HG02870 (cell line): ENCODE data around the gene NPTXR.

Experiments used
- ATAC-seq: cut with Tn5 transposase; IDR thresholded peaks from one replicate; pipeline ENCODE4 v1.9.1; 2021; ENCODE audit warnings: mild to moderate bottlenecking, moderate library complexity; ENCODE audit not compliant: unreplicated experiment

NPTXR gene

DNA sequence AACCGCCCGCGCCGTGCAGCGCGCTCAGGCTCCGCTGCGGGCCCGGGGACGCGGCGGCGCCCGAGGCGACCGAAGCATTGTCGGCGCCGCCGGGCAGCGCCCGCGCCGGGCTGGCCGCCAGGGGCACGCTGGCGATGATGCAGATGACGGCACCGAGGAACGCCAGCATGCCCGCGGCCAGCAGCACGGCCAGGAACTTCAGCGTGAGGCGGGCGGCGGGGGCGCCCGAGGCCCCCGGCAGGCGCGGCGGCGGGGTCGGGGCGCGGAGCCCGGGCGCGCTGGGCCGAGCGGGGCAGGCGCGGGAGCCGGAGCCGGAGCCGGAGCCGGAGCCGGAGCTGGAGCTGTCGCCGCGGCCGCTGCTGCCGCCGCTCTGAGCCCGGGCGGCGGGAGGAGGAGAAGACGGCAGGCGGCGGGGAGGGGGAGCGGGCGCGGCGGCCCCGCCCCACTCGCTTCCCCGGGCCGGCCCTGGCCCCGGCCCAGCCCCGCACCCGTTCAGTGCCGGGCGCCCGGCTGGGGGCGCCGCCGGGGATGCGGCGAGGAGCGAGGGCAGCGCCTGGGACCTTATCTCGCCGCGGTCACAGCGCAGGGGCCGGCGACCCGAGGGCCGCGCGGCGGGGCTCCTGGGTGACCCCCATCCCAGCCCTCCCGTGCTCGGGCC, at the start of gene NPTXR:
Gene NPTXR, minus strand, starts transcription at position 372 of the 658 bp plus-strand sequence.
- no peak for ATAC-seq

DNA sequence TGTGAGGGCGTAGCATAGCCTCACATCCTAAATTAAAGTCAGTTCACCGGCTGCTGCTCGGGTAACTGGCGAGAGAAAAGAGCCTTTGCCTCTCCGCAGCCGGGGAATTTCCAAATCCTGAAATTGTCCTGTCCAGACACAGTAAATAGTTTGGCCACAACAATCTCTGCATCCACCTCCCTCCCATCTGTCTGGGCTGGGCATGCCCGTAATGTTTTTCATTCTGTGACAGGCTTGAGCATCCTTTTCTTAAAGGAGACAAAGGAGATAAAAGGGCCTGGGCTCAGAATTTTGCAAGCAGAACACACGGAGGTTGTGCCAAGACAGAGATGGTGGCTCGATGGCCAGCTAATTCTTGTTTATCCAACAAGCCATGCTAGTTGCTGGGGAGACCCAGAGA, 47.4 kb upstream of the NPTXR start:
- no peak for ATAC-seq

DNA sequence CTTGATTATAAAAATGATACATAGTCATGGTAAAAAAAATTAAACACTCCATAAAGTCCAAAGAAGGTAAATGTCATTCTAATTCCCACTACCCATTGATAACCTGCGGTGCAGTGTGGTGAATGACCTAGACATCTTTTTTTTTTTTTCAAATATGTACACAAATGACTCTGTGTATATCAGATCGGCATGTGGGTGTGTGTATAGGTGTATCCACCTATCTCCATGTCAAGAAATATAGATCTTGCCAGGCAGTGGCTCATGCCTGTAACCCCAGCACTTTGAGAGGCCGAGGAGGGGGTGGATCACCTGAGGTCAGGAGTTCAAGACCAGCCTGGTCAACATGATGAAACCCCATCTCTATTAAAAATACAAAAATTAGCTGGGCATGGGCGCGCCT, 46.5 kb upstream of the NPTXR start:
- ATAC-seq = no peak

DNA sequence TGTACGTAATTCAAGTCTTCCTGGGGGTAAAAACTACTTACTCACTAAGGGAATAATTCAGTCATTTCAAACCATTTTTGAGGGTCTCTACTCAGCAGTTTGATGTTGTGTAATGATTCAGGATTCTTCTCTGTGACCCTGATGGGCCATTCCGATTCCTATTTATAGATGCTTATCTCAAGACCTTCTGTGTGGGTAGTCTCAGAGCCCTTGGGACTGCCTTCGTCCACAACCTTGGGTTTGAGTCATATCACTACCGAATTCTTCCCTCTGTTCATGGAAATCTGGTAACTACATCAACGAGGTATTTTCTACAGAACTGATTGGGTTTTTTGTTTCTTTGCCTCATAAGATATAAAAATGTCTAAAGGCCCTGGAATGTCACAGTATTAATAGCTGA, 42.5 kb upstream of the NPTXR start:
- ATAC-seq = no peak

- no peak for ATAC-seq
Observed at GRCh38 chr22:38882972-38883622, 39.3 kb upstream of the NPTXR start.

GRCh38 chr22:38881997-38882879, 38.4 kb upstream of the NPTXR start:
- no peak for ATAC-seq

- no peak for ATAC-seq
Observed at GRCh38 chr22:38881464-38881871, 37.6 kb upstream of the NPTXR start.

DNA sequence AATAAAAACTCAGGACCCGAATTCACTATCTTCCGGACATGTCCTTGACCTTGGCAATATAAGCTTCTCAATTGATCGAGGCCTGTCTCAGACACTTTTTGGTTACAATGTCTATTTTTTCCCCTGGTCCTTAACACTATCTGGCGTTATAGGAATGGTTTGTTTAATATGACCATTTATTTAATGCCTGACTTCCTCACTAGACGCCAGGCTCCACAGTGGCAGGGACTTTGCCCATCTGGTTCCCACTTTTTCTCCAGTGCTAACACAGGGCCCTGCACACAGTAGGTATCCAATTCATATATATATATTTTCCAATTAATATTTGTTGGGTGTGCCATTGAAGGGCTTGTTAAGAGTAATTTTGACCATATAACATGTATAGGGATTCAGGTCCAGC, 36.1 kb upstream of the NPTXR start:
- no peak for ATAC-seq

DNA sequence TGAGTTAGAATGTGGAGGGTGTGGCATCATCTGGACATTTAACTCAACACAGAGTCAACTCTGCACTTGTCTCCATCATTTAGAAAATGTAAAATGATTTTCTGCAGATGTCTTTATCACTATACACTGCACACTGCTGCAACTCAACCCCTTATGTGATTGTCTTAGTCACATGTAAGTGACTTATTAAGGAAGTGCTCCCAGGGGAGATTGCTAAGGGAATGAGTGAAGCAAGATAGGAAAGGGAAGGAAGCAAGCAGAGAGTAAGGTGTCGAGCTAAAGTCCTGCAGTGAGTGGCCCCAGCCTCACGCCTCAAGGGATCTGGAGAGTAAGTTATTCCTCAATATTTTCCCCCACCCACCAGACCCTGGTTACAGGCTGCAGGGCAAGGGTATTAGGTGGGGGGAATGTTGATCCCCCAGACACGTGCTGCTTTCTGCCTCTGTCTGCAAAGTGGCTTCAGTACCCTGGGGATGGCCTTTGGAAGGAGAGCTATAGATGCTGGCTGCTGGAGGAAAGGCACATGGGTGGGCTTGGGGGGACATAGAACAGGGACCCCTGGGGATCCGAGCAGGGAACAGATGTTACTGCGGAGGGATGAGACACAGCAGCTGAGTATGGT, 35.4 kb upstream of the NPTXR start:
- ATAC-seq = no peak

- ATAC-seq = no peak
Observed at GRCh38 chr22:38878001-38878400, 34.2 kb upstream of the NPTXR start.

- no peak for ATAC-seq
Observed at GRCh38 chr22:38874529-38875222, 30.8 kb upstream of the NPTXR start.

DNA sequence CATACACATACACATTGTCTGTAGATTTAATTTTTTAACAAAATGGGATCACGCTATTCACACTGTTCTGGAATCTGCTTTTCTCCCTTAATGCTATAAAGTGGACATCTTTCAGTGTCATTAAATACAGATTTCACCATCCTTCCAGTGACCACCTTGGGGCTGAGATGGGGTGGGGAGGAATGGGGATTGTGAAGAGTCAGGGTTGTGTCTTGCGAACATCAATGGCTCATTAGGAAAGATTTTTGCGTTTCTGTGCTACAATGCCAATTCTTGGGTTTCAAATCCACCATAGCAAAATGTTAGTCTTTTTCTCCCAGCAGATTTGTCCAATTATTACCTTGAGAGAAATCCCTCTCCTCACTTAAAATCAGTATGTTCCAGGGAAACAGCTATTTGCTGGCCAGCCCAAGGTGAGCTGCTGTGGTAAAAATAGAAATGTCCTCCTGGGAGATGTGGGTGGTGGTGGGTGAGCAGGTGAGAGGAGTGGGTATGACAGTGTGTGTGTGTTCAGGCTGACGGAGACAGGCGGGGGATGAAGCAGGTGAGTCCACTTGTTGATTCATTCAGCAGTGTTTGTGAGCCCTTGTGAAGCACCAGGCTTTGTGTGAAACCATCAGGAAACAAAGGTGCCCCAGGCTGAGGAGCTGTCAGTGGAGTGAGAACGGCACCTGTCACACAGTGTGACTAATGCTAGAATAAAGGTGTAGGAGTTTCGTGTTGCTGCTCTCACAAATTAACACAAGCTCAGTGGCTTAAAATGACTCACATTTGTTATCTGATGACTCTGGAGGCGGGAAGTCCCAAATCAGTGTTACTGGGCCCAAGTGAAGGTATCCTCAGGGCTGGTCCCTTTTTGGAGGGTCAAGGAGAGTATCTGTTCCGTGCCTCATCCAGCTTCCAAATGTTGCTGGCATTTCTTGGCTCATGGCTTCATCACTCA, 29.9 kb upstream of the NPTXR start:
- ATAC-seq = peak; percentile 37

- ATAC-seq = no peak
Observed at GRCh38 chr22:38872831-38873248, 29.0 kb upstream of the NPTXR start.

- peak; percentile 43 for ATAC-seq
Observed at GRCh38 chr22:38872172-38872830, 28.5 kb upstream of the NPTXR start, which contains the start of gene CBX6. Gene CBX6 (minus strand): TSS chr22:38872216. CDS start chr22:38872190, 26 bp downstream.

GRCh38 chr22:38871360-38872171, 27.7 kb upstream of the NPTXR start:
- peak; percentile 12 for ATAC-seq

DNA sequence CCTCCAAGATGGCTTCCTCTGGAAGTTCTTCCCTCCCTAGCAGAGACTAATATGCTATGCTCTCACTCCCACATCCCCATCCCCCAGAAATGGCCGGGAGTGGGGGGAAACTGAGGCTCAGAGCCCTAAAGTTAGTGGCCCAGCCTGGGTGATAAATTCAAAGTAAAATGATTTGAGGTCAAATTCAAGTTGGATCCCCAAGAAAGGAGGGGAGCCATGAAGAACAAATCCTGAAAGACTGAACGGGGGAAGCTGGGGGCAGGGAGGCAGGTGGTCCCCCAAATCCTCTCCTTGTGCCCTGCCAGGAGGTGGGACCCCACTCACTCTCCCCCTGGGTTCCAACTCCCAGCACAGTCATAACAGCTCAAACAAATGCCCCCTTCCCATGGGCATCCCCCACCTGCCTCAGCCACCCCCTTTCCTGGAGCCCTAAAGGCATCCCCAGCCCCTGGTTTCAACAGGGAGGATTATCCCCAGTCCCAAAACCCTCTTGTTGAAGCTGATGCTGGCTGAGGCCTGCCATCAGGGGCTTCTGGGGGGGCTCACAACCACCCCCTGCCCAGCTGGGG, 27.0 kb upstream of the NPTXR start:
- no peak for ATAC-seq

DNA sequence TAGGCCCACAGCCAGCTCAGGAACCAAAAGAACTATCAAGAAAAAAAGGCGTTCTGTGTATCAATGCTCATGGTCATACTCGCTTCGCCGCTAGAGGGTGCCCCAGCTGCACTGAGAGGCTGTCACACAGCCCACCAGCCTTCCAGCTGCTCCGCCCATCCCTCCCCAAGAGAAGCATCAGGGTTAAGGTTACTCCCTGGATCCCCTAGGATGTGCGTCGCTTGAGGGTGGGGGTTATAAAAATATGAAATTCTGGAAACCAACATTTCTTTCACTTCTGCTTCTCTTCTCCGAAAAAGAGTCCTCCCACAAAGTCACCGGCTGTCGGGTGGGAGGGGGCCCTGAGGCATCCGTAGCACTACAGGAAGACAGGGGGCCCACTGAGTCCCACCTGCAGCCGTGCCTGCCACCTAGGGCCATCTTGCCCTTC, 26.5 kb upstream of the NPTXR start:
- ATAC-seq = no peak

GRCh38 chr22:38869663-38870062, 25.8 kb upstream of the NPTXR start:
- ATAC-seq = no peak
